T-helper 2 cell treated with Interferon-gamma antibody and Interleukin-4, amounts not matched to agents 5 μg/mL and 100 μg/mL, for 36 hours (primary cell): ENCODE measurements around the gene ASB2.

Experiments used
- DNase-seq: peaks from one replicate; pipeline ENCODE4 v3.0.0; 2021; ENCODE audit warnings: low spot score
- H3K27ac Mint-ChIP-seq: one replicate; pipeline ENCODE4 v1.8.0; 2021; ENCODE audit warnings: mild to moderate bottlenecking, mixed read lengths
- H3K27me3 Mint-ChIP-seq: one replicate; pipeline ENCODE4 v1.8.0; 2021; ENCODE audit warnings: low read depth, mixed read lengths
- H3K36me3 Mint-ChIP-seq: one replicate; pipeline ENCODE4 v1.8.0; 2021; ENCODE audit warnings: low read depth, mixed read lengths
- H3K4me1 Mint-ChIP-seq: one replicate; pipeline ENCODE4 v1.8.0; 2021; ENCODE audit warnings: low read depth, mixed read lengths
- H3K4me3 Mint-ChIP-seq: one replicate; pipeline ENCODE4 v1.8.0; 2022; ENCODE audit warnings: mild to moderate bottlenecking, moderate library complexity, mixed read lengths
- H3K9me3 Mint-ChIP-seq: one replicate; pipeline ENCODE4 v1.8.0; 2021; ENCODE audit warnings: mixed read lengths

Gene ASB2

GRCh38 chr14:93980456-93981201 lies 4.3 kb upstream of the ASB2 start:
- no peak overlapping the region for H3K4me3 Mint-ChIP-seq
- H3K27me3 Mint-ChIP-seq: no peaks in the 10 kb centered on the region
- peaks cover 22% of the 10 kb centered on the region for H3K9me3 Mint-ChIP-seq
- peaks cover 29% of the 10 kb centered on the region for H3K36me3 Mint-ChIP-seq
- H3K4me1 Mint-ChIP-seq: peaks cover 47% of the 10 kb centered on the region
- DNase-seq: no peak
- peak overlapping the region; percentile 77 for H3K27ac Mint-ChIP-seq

- Mint-ChIP-seq H3K9me3 (peaks cover 22% of the 10 kb centered on the region), H3K36me3 (peaks cover 38% of the 10 kb centered on the region), H3K27me3 (no peaks in the 10 kb centered on the region), H3K4me3 (peak overlapping the region; percentile 89), H3K27ac (peak overlapping the region; percentile 100), H3K4me1 (peaks cover 62% of the 10 kb centered on the region)
- DNase-seq: no peak
Observed at GRCh38 chr14:93978735-93979134, 2.4 kb upstream of the ASB2 start.

DNA sequence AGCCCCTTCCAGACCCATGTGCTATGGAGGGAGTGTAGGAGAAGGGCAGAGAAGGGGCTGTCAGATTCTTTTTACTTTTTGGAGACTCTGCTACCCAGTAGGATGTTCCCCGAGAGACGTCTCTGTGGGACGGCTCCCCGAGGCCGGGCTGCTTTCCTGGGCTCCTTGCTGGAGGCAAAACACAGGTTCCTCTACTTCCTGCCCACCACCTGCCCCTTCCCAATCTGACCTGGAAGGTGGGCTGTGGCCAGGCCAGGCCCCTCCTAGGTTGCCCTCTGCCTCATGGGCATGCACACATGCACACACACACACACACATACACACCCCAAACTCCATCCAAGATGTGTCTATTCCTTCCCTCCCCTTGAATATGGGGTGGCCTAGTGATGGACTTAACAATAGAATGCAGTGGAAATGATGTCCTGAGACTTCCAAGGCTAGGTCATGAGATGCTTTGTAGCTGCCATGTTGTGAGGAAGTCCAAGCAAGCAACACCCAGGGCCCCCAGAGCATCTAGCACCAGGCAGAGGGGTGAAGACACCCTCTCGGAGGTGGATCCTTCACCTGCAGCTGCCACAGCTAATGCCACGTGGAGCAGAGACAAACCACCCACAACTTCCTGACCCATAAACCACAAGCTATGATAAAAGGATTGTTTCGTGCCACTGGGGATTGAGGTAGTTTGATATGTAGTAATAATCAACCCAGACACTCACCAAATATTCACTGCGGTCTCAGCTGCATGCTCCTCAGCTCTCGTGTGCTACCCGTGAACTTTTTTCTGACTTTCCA lies 1.6 kb upstream of the ASB2 start:
- H3K27ac Mint-ChIP-seq: peak overlapping the region; percentile 100
- H3K4me1 Mint-ChIP-seq: peaks cover 66% of the 10 kb centered on the region
- peak; percentile 84 for DNase-seq
- no peaks in the 10 kb centered on the region for H3K27me3 Mint-ChIP-seq
- H3K36me3 Mint-ChIP-seq: peaks cover 41% of the 10 kb centered on the region
- peaks cover 22% of the 10 kb centered on the region for H3K9me3 Mint-ChIP-seq
- H3K4me3 Mint-ChIP-seq: peak overlapping the region; percentile 89

- peaks cover 74% of the 10 kb centered on the region for H3K4me1 Mint-ChIP-seq
- H3K36me3 Mint-ChIP-seq: peaks cover 45% of the 10 kb centered on the region
- peak overlapping the region; percentile 100 for H3K27ac Mint-ChIP-seq
- peak overlapping the region; percentile 89 for H3K4me3 Mint-ChIP-seq
- no peaks in the 10 kb centered on the region for H3K27me3 Mint-ChIP-seq
- no peak for DNase-seq
- peaks cover 22% of the 10 kb centered on the region for H3K9me3 Mint-ChIP-seq
Observed at GRCh38 chr14:93977171-93977570, 801 bp upstream of the ASB2 start.

- peak overlapping the region; percentile 89 for H3K4me3 Mint-ChIP-seq
- no peaks in the 10 kb centered on the region for H3K27me3 Mint-ChIP-seq
- peak; percentile 63 for DNase-seq
- H3K27ac Mint-ChIP-seq: peak overlapping the region; percentile 100
- H3K9me3 Mint-ChIP-seq: peaks cover 22% of the 10 kb centered on the region
- H3K4me1 Mint-ChIP-seq: peaks cover 83% of the 10 kb centered on the region
- peaks cover 46% of the 10 kb centered on the region for H3K36me3 Mint-ChIP-seq
Observed at GRCh38 chr14:93975791-93976476, 436 bp downstream of the ASB2 start.

DNA sequence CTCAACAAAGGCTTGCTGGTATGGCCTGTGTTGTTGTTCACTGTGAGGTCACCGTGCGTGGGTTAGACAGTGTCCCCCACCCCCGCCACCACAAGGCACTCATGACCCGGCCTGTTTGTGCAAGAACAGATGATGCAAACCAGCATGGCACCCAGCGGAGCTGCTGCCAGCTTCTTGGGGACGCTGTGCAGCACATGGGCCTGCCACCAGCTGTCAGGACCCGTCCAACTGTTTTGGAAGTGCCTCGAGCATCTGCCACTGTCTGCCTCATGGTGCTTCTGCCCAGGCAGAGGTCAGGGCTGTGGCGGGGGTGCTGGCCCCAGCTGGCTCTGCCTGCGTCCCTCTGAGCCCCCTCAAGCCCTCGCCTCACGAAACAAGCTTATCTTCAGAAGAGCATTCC lies 1.5 kb downstream of the ASB2 start:
- Mint-ChIP-seq H3K27ac (peak overlapping the region; percentile 100), H3K27me3 (no peaks in the 10 kb centered on the region)
- DNase-seq: no peak

DNA sequence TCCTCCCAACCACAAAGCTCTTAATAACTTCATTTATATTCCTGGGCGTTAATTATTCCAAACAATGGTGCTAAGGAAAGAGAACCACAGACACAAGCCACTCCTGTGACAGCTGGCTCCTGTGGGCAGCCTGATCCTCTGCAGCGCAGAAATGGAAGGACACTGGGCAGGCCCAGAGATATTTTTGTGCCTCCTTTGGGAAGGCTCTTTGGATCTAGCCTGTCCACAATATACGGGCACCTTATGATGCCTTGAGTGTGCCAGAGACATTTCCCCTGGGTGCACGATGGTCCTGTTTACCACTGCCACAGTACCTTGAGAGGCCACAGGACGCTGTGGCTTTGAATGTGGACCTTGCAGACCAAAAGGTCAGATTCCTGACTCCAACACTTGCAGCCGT lies 2.1 kb downstream of the ASB2 start:
- H3K36me3 Mint-ChIP-seq: peaks cover 39% of the 10 kb centered on the region
- H3K4me3 Mint-ChIP-seq: peak overlapping the region; percentile 89
- peaks cover 16% of the 10 kb centered on the region for H3K9me3 Mint-ChIP-seq
- peak overlapping the region; percentile 100 for H3K27ac Mint-ChIP-seq
- H3K4me1 Mint-ChIP-seq: peaks cover 83% of the 10 kb centered on the region
- no peak for DNase-seq
- no peaks in the 10 kb centered on the region for H3K27me3 Mint-ChIP-seq

More for the DNA sequence above, 1.5 kb downstream of the ASB2 start:
- peaks cover 19% of the 10 kb centered on the region for H3K9me3 Mint-ChIP-seq
- H3K4me1 Mint-ChIP-seq: peaks cover 86% of the 10 kb centered on the region
- H3K36me3 Mint-ChIP-seq: peaks cover 41% of the 10 kb centered on the region
- H3K4me3 Mint-ChIP-seq: peak overlapping the region; percentile 89

- no peak for DNase-seq
- Mint-ChIP-seq H3K36me3 (peaks cover 42% of the 10 kb centered on the region), H3K27me3 (no peaks in the 10 kb centered on the region), H3K4me1 (peaks cover 81% of the 10 kb centered on the region), H3K27ac (peak overlapping the region; percentile 100), H3K4me3 (peak overlapping the region; percentile 89), H3K9me3 (peaks cover 15% of the 10 kb centered on the region)
Observed at GRCh38 chr14:93973607-93974006, 2.8 kb downstream of the ASB2 start.

- peaks cover 10% of the 10 kb centered on the region for H3K9me3 Mint-ChIP-seq
- H3K27me3 Mint-ChIP-seq: no peaks in the 10 kb centered on the region
- peaks cover 80% of the 10 kb centered on the region for H3K4me1 Mint-ChIP-seq
- peak; percentile 64 for DNase-seq
- peak overlapping the region; percentile 89 for H3K4me3 Mint-ChIP-seq
- peak overlapping the region; percentile 100 for H3K27ac Mint-ChIP-seq
- H3K36me3 Mint-ChIP-seq: peaks cover 37% of the 10 kb centered on the region
Observed at GRCh38 chr14:93972618-93973205, 3.7 kb downstream of the ASB2 start.

- H3K4me1 Mint-ChIP-seq: peaks cover 77% of the 10 kb centered on the region
Observed at GRCh38 chr14:93971635-93972027, 4.7 kb downstream of the ASB2 start.

GRCh38 chr14:93970965-93971634 lies 5.3 kb downstream of the ASB2 start:
- DNase-seq: peak; percentile 73
- peaks cover 35% of the 10 kb centered on the region for H3K36me3 Mint-ChIP-seq
- H3K27me3 Mint-ChIP-seq: no peaks in the 10 kb centered on the region
- peak overlapping the region; percentile 87 for H3K4me3 Mint-ChIP-seq
- H3K9me3 Mint-ChIP-seq: no peaks in the 10 kb centered on the region
- peak overlapping the region; percentile 98 for H3K27ac Mint-ChIP-seq
- peaks cover 77% of the 10 kb centered on the region for H3K4me1 Mint-ChIP-seq

More at GRCh38 chr14:93971635-93972027, 4.7 kb downstream of the ASB2 start:
- no peak for DNase-seq
- H3K4me3 Mint-ChIP-seq: peak overlapping the region; percentile 87
- H3K36me3 Mint-ChIP-seq: peaks cover 34% of the 10 kb centered on the region
- peaks cover 2% of the 10 kb centered on the region for H3K9me3 Mint-ChIP-seq
- no peaks in the 10 kb centered on the region for H3K27me3 Mint-ChIP-seq
- H3K27ac Mint-ChIP-seq: peak overlapping the region; percentile 98

GRCh38 chr14:93970585-93970964 lies 5.8 kb downstream of the ASB2 start:
- H3K4me1 Mint-ChIP-seq: peaks cover 73% of the 10 kb centered on the region
- H3K36me3 Mint-ChIP-seq: peaks cover 34% of the 10 kb centered on the region

More at GRCh38 chr14:93970585-93970964, 5.8 kb downstream of the ASB2 start:
- Mint-ChIP-seq H3K27ac (peak overlapping the region; percentile 98), H3K27me3 (no peaks in the 10 kb centered on the region), H3K9me3 (no peaks in the 10 kb centered on the region), H3K4me3 (peak overlapping the region; percentile 87)
- no peak for DNase-seq
